HEK293 (cell line): ENCODE data around the gene ULBP1.
A peak's percentile ranks its signal among the peaks of the same experiment; 100 is the strongest.
"Not testable (repeated sequence)": the region's sequence is repeated elsewhere in the genome, so short reads cannot be mapped to it uniquely, and the experiment has no call there.

Experiments
- CTCF ChIA-PET: fragments of 350-600 bp; formaldehyde crosslinking; extraction: SDS; loops from one replicate; lab custom pipeline; 2021; ENCODE audit warnings: antibody characterized with exemption; lab: Yijun Ruan, JAX
- POLR2A ChIA-PET: fragments of 300-600 bp; formaldehyde crosslinking; extraction: SDS; loops from one replicate; lab custom pipeline; 2020; ENCODE audit warnings: antibody characterized with exemption, inconsistent platforms; lab: Yijun Ruan, JAX
- H3K27ac ChIP-seq: fragments of 200-500 bp; sonication (Bioruptor generic); 2 replicates; pipeline ENCODE4 v1.5.1; 2014; ENCODE audit warnings: low read depth, low read length, control low read depth, inconsistent platforms; ENCODE audit errors: extremely low read depth
- H3K36me3 ChIP-seq, 2 experiments: fragments of 200-500 bp in 1 of 2; sonication (Bioruptor generic) in 1 of 2; 1 replicate in 1 of 2; 2 replicates in 1 of 2; pipeline ENCODE4 v1.5.1; 2014 to 2017; ENCODE audit warnings: inconsistent platforms in 2 of 2, low read length in 2 of 2; ENCODE audit not compliant: control insufficient read depth in 2 of 2, insufficient read depth in 1 of 2
- H3K4me1 ChIP-seq: fragments of 200-500 bp; sonication (Bioruptor generic); 2 replicates; pipeline ENCODE4 v1.5.1; 2014; ENCODE audit warnings: mild to moderate bottlenecking, low read length, inconsistent platforms; ENCODE audit not compliant: control insufficient read depth, insufficient read depth
- H3K4me3 ChIP-seq: 2 replicates; pipeline ENCODE4 v1.5.1; 2011; ENCODE audit warnings: low read depth, mild to moderate bottlenecking, control low read depth, low read length, moderate library complexity
- H3K9me3 ChIP-seq: fragments of 200-500 bp; sonication (Bioruptor generic); 2 replicates; pipeline ENCODE4 v1.5.1; 2014; ENCODE audit warnings: low read depth, low read length, inconsistent platforms; ENCODE audit not compliant: control insufficient read depth, insufficient read depth
- ZNF121 ChIP-seq: fragments of 450-650 bp; formaldehyde crosslinking; IDR thresholded peaks from 2 replicates; pipeline ENCODE4 v1.5.1; 2016; ENCODE audit warnings: missing biosample characterization, missing genetic modification characterization
- ZNF266 ChIP-seq: fragments of 450-650 bp; formaldehyde crosslinking; IDR thresholded peaks from 2 replicates; pipeline ENCODE4 v1.5.1; 2016; ENCODE audit warnings: missing biosample characterization, missing genetic modification characterization, low read depth
- ZNF600 ChIP-seq: fragments of 450-650 bp; formaldehyde crosslinking; IDR thresholded peaks from 2 replicates; pipeline ENCODE4 v1.5.1; 2016; ENCODE audit warnings: missing biosample characterization, missing genetic modification characterization

The ULBP1 gene

DNA sequence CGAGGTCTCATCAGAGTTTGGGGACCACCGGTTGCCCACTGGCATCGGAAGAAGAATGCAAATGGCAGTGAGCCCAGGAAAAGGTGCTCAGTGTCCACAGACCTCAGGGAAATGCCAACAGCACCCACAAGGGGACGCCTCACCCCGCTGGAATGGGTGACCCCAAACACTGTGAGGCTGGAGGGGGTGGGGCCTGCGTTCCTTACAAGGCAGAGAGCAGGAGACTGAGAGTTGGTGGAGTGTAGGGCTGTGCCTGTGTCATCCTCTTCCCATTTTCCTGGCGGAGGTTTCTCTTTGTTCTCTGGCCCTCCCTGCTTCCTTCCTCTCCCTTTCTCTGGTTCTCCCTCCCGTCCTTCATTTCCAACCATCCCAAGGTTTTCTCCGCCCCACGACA is 9.8 kb upstream of the ULBP1 start:
- H3K4me1 ChIP-seq, CTCF ChIA-PET, H3K9me3 ChIP-seq, H3K36me3 ChIP-seq, POLR2A ChIA-PET, H3K4me3 ChIP-seq, H3K27ac ChIP-seq: not testable (repeated sequence)

DNA sequence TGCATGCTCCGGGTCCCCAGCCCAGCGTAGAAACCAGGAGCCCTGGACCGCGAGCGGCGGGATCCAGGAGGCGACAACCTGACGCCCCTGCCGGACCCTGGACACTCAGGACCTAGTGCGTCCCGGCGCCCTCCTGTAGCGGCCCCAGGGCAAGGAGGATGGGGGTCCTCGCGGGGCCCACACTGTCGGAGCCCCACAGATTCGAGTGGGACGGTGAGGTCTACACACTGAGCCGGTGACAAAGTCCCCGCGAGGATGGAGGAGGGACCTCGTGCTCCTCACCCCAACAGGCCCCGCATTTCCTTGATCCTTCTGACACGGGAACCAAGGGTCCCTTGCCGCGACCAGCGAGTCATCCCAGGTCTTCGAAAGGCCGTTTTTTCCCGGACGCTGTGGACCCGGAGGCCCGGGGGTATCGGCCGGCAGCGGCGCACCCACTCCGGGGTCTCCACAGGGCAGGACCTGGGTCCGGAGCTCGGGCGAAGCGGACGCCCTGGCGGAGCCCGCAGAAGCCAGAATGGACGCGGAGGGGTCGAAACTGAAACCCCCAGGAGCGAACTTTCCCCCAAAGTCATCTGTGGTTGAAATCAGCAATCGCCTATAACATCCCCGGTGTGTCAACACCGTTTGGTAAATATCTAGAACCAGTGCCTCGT is 9.3 kb upstream of the ULBP1 start:
- H3K36me3 ChIP-seq, CTCF ChIA-PET, H3K4me1 ChIP-seq, H3K9me3 ChIP-seq, POLR2A ChIA-PET, H3K4me3 ChIP-seq, H3K27ac ChIP-seq: not testable (repeated sequence)

DNA sequence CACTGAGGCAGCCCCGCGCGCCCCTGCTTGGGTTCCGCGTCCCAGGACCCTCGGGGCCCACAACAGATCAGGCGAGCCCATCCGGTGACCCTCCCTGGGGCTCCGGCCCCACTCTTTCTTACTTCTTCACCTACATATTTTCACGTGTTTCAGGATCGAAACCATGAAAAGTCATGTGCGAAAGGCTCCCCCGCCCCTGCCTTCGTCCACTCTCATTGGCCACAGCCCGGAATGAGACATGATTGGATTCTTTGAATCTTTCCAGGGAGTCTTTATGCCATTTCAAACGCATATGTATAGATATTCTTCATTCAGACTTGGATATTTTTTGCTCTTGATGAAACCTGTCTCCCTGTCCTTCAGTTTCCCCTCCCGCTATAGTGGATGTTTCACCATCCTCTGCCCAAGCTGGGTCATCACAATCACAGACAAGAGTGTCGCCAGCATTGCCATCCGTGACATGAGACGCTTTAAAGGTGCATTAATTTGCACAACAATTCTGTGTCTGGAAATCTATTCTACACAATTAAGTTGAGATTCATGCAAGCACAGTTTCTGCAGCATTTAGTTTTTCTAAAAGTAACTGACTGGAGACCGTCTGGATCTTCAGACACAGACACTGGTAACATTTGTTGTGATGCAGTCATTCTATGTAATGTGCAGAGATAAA is 8.6 kb upstream of the ULBP1 start:
- H3K27ac ChIP-seq, H3K36me3 ChIP-seq, H3K4me1 ChIP-seq, H3K9me3 ChIP-seq, CTCF ChIA-PET, H3K4me3 ChIP-seq, POLR2A ChIA-PET: not testable (repeated sequence)

DNA sequence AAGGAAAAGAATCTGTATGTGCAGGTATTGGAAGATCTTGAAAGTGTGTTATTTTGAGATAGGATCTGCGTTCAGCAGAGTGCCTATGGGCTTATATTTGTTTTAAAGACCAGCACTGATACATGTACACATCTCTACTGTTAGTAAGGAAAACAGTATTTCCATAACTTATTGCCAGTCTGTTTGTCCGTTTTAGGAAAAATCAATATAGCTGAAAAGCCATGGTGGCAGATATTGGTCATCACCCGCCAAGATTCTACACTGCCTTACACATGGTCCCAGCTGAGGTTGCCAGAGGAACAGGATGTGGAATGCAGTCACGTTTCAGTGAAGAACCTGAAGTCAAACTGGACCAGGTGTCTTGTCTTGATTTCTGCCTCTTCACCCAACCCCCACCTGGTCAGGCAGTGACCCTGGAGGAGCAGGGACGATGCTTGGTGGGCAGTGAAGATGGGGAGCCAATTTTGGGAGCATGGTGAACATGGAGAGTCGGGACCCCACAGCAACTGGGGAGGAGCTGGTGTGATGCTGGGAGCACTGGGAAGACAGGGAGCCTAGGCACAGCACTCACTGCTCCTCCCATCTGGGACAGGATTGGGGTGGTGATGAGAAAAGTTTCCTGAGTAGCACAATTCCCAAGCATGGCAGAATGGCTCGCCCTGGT is 8.0 kb upstream of the ULBP1 start:
- H3K36me3 ChIP-seq, POLR2A ChIA-PET, H3K27ac ChIP-seq, H3K4me1 ChIP-seq, H3K4me3 ChIP-seq, CTCF ChIA-PET, H3K9me3 ChIP-seq: not testable (repeated sequence)

DNA sequence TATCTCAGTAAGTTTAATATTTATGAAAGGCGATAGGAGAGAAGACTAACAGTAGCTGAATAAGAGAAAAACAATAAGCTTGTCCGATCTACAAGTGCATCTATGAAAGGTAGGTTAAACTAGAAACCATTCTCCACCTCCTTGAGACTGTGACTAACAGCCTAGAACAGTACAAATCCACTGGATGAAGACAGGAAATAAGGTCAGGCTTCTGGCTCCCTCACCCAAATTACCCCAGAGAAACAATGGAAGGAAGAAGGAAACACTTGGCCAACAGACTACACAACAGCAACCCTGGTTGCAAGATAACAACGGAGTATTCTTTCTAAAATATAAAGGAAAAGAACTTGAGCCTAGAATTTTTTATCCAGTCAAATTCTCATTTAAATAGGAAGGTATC is 5.6 kb upstream of the ULBP1 start:
- H3K36me3 ChIP-seq, H3K9me3 ChIP-seq, H3K4me1 ChIP-seq, H3K27ac ChIP-seq, H3K4me3 ChIP-seq, POLR2A ChIA-PET: not testable (repeated sequence)
- CTCF ChIA-PET, result interaction anchor here (1.5 kb wide), 1 partner anchor 59 kb away, joined by 4 read pairs; no protein-coding TSS in a partner anchor

DNA sequence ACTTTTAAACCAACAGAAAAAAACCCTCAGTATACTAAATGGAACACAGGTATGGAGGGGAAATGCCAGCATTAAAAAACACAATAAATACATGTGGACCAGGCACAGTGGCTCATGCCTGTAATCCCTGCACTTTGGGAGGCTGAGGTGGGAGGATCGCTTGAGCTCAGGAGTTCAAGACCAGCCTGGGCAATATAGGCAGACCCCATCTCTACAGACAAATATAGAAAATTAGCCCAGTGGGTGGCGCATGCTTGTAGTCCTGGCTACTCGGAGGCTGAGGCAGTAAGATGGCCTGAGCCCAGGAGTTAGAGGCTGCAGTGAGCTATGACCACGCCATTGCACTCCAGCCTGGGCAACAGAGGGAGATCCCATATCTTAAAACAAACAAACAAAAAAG is 3.9 kb upstream of the ULBP1 start:
- CTCF ChIA-PET, result interaction anchor here (0.8 to 1.2 kb wide), 3 partner anchors 31 to 57 kb away, joined by 4 to 7 read pairs (median 4); no protein-coding TSS in a partner anchor
- POLR2A ChIA-PET, H3K36me3 ChIP-seq, H3K9me3 ChIP-seq, H3K27ac ChIP-seq, H3K4me3 ChIP-seq, H3K4me1 ChIP-seq: not testable (repeated sequence)
- peak; percentile 93 for TF ChIP-seq ZNF121 (tag by site-specific recombination)

DNA sequence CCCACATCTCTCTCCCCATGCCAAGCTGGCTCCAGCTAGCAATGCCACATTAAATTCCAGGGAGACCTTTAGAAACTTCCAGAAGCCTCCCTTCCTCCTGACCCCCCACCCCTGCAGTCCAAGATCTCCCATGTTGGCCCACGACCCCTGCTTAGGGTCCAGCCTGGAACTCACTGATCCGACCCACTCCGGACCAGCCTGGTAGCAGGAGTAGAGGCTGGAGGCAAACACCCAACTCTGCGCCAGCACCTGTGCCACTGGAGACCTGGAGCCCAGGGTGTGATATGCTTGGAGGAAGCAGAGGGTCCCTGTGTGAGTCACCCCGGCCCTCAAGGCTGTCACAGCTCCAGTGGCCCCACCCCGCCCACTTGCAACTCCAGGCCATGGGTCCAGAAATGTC is 3.3 kb upstream of the ULBP1 start:
- Histone ChIP-seq H3K36me3 (no peaks in the 10 kb centered on the region), H3K4me1 (peaks cover 3% of the 10 kb centered on the region), H3K4me3 (no peak overlapping the region), H3K27ac (no peak overlapping the region), H3K9me3 (no peaks in the 10 kb centered on the region)
- TF ChIP-seq ZNF266 (tag by site-specific recombination) (no peak), ZNF600 (tag by site-specific recombination) (peak; percentile 63; the same call in 1 of the 2 replicates)
- ChIA-PET CTCF (interaction anchor here (0.9 to 2.1 kb wide), 3 partner anchors 10 to 57 kb away, joined by 4 to 13 read pairs (median 10); no protein-coding TSS in a partner anchor), POLR2A (interaction anchor here (0.6 kb wide), 1 partner anchor 639 kb away, joined by 3 read pairs; the partner anchor contains the start of gene PLEKHG1)
